PC-9 (cell line): ENCODE measurements around the gene ZNF597. TPM values are rescaled to one million over a fixed set of nuclear protein-coding genes. Genes with fewer than 3 reads are reported as not detected.

Experiments
- BruUV-seq: library from RNA; stranded (reverse); fragments of 400-500 nt; replicated peaks from 2 replicates; lab custom pipeline; 2021; lab: Mats Ljungman, UMichigan
- CTCF ChIA-PET: fragments of 300-600 bp; sonication (Branson Sonifier 250); formaldehyde crosslinking; loops from one replicate; lab custom pipeline; 2022; ENCODE audit warnings: antibody characterized with exemption; lab: Charles Lee
- POLR2A ChIA-PET: fragments of 300-600 bp; sonication (Branson Sonifier 250); formaldehyde crosslinking; loops from one replicate; lab custom pipeline; 2022; ENCODE audit warnings: antibody characterized with exemption; ENCODE audit not compliant: unreplicated experiment; lab: Charles Lee
- DNase-seq, 2 experiments: peaks; one replicate each; pipeline versions ENCODE4 v3.0.0 to v3.0.0-alpha.2; 2015 to 2022; ENCODE audit warnings: mixed read lengths in 1 of 2
- H2AFZ ChIP-seq: fragments of 200-600 bp; sonication (generic); 2 replicates; pipeline ENCODE4 v1.8.1; 2017; ENCODE audit warnings: antibody characterized with exemption
- H3F3A ChIP-seq: fragments of 200-600 bp; sonication (generic); 2 replicates; pipeline ENCODE4 v1.8.1; 2017; ENCODE audit warnings: antibody characterized with exemption, mild to moderate bottlenecking, low read depth; ENCODE audit not compliant: insufficient read depth
- H3K27ac ChIP-seq: fragments of 200-600 bp; sonication (generic); 2 replicates; pipeline ENCODE4 v1.6.1; 2016; ENCODE audit warnings: mixed run types
- H3K27me3 ChIP-seq: fragments of 200-600 bp; sonication (generic); 2 replicates; pipeline ENCODE4 v1.6.1; 2016; ENCODE audit warnings: low read depth, mixed run types; ENCODE audit not compliant: insufficient read depth
- H3K36me3 ChIP-seq: fragments of 200-600 bp; sonication (generic); 2 replicates; pipeline ENCODE4 v1.6.1; 2016; ENCODE audit warnings: low read depth, mixed run types
- H3K4me1 ChIP-seq: fragments of 200-600 bp; sonication (generic); replicated peaks from 2 replicates; pipeline ENCODE4 v1.6.1; 2016; ENCODE audit warnings: mixed run types; ENCODE audit not compliant: insufficient read depth
- H3K4me2 ChIP-seq: fragments of 200-600 bp; sonication (generic); 2 replicates; pipeline ENCODE4 v1.6.1; 2017; ENCODE audit warnings: mixed run types
- H3K4me3 ChIP-seq: fragments of 200-600 bp; sonication (generic); 2 replicates; pipeline ENCODE4 v1.6.1; 2016; ENCODE audit warnings: mixed run types
- H3K79me2 ChIP-seq: fragments of 200-600 bp; sonication (generic); 2 replicates; pipeline ENCODE4 v1.6.1; 2017; ENCODE audit warnings: low read depth, mixed run types
- H3K9me2 ChIP-seq: fragments of 200-600 bp; sonication (generic); 2 replicates; pipeline ENCODE4 v1.8.1; 2017; ENCODE audit warnings: mild to moderate bottlenecking; ENCODE audit not compliant: insufficient read depth
- H3K9me3 ChIP-seq: fragments of 200-600 bp; sonication (generic); 2 replicates; pipeline ENCODE4 v1.8.1; 2016; ENCODE audit warnings: low read depth; ENCODE audit not compliant: insufficient read depth
- H4K20me1 ChIP-seq: fragments of 200-600 bp; sonication (generic); 2 replicates; pipeline ENCODE4 v1.8.1; 2017; ENCODE audit not compliant: insufficient read depth
- EZH2 ChIP-seq: fragments of 200-600 bp; sonication (generic); IDR thresholded peaks from 2 replicates; pipeline ENCODE4 v1.8.0; 2017; ENCODE audit warnings: antibody characterized with exemption, low read depth
- intact Hi-C: fragments of 100-400 bp; cut with micrococcal nuclease; formaldehyde crosslinking; loops from one replicate; pipeline ENCODE4 v1.10.0; 2022; ENCODE audit not compliant: unreplicated experiment
- total RNA-seq: library from RNA; stranded (reverse); gene quantifications from 2 replicates; pipeline ENCODE4 v1.2.3, GENCODE V29; 2021
- TF ChIP-seq, protein P1 (sequence below): fragments of 200-600 bp; sonication (generic); conservative IDR thresholded peaks from 2 replicates; pipeline ENCODE4 v1.6.1; 2017; ENCODE audit warnings: mixed run types, antibody characterized with exemption, mild to moderate bottlenecking, moderate library complexity

ZNF597 gene
- total RNA-seq, 1 experiment from 2014 or later, result 1.5 TPM

GRCh38 chr16:3444032-3444388 lies 706 bp upstream of the ZNF597 start:
- no peaks in the 10 kb centered on the region for H3K36me3 ChIP-seq
- TF ChIP-seq, protein P1, sequence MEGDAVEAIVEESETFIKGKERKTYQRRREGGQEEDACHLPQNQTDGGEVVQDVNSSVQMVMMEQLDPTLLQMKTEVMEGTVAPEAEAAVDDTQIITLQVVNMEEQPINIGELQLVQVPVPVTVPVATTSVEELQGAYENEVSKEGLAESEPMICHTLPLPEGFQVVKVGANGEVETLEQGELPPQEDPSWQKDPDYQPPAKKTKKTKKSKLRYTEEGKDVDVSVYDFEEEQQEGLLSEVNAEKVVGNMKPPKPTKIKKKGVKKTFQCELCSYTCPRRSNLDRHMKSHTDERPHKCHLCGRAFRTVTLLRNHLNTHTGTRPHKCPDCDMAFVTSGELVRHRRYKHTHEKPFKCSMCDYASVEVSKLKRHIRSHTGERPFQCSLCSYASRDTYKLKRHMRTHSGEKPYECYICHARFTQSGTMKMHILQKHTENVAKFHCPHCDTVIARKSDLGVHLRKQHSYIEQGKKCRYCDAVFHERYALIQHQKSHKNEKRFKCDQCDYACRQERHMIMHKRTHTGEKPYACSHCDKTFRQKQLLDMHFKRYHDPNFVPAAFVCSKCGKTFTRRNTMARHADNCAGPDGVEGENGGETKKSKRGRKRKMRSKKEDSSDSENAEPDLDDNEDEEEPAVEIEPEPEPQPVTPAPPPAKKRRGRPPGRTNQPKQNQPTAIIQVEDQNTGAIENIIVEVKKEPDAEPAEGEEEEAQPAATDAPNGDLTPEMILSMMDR, result no peak
- TF ChIP-seq EZH2, result no peak
- H3K9me3 ChIP-seq, result no peaks in the 10 kb centered on the region
- H3K27ac ChIP-seq, result no peak overlapping the region
- no peak overlapping the region for H3K4me3 ChIP-seq
- DNase-seq, result no peak
- no peaks in the 10 kb centered on the region for H3K79me2 ChIP-seq
- no peak overlapping the region for H2AFZ ChIP-seq
- no peaks in the 10 kb centered on the region for H4K20me1 ChIP-seq
- POLR2A ChIA-PET, result interaction anchor here (0.6 kb wide), 1 partner anchor 13 kb away, joined by 3 read pairs; no protein-coding TSS in a partner anchor
- no peaks in the 10 kb centered on the region for H3K9me2 ChIP-seq
- no peak overlapping the region for H3K4me2 ChIP-seq
- no peaks in the 10 kb centered on the region for H3F3A ChIP-seq
- CTCF ChIA-PET, result no interaction called here
- TSS peak; percentile 74 for BruUV-seq
- no peaks in the 10 kb centered on the region for H3K4me1 ChIP-seq
- intact Hi-C loops, result no loop called here
- peaks cover 25% of the 10 kb centered on the region for H3K27me3 ChIP-seq

- no peaks in the 10 kb centered on the region for H3K36me3 ChIP-seq
- no peaks in the 10 kb centered on the region for H3F3A ChIP-seq
- H3K27me3 ChIP-seq, result peaks cover 64% of the 10 kb centered on the region
- CTCF ChIA-PET, result no interaction called here
- H4K20me1 ChIP-seq, result no peaks in the 10 kb centered on the region; the same call in 1 of the 2 replicates
- no peaks in the 10 kb centered on the region for H3K4me1 ChIP-seq
- intact Hi-C loops, result no loop called here
- no peak for DNase-seq
- no peak overlapping the region for H3K4me3 ChIP-seq
- no TSS peak for BruUV-seq
- H3K4me2 ChIP-seq, result no peak overlapping the region
- TF ChIP-seq, protein P1, result no peak
- no peak for TF ChIP-seq EZH2
- H3K9me2 ChIP-seq, result no peaks in the 10 kb centered on the region
- no peaks in the 10 kb centered on the region for H3K9me3 ChIP-seq
- H2AFZ ChIP-seq, result no peak overlapping the region
- no peak overlapping the region for H3K27ac ChIP-seq
- POLR2A ChIA-PET, result no interaction called here
- no peaks in the 10 kb centered on the region for H3K79me2 ChIP-seq
These were observed 3.7 kb downstream of the ZNF597 start for GRCh38 chr16:3439637-3440036.

GRCh38 chr16:3434373-3434772 lies 8.9 kb downstream of the ZNF597 start:
- Histone ChIP-seq H4K20me1 (no peaks in the 10 kb centered on the region; the same call in 1 of the 2 replicates), H3K27ac (no peak overlapping the region), H3K4me1 (no peaks in the 10 kb centered on the region), H3K4me2 (no peak overlapping the region), H3K79me2 (no peaks in the 10 kb centered on the region), H3K4me3 (no peak overlapping the region), H3F3A (no peaks in the 10 kb centered on the region), H3K36me3 (no peaks in the 10 kb centered on the region), H3K9me2 (no peaks in the 10 kb centered on the region), H3K27me3 (peaks cover 79% of the 10 kb centered on the region), H3K9me3 (no peaks in the 10 kb centered on the region), H2AFZ (no peak overlapping the region)
- DNase-seq, result no peak
- ChIA-PET CTCF (no interaction called here), POLR2A (no interaction called here)
- no TSS peak for BruUV-seq
- TF ChIP-seq EZH2, result no peak
- TF ChIP-seq, protein P1, result no peak
- intact Hi-C loops, result no loop called here
